Central memory CD4-positive, alpha-beta T cell (primary cell): Measurements from ENCODE around the gene BANP.
"Not testable (repeated sequence)": the region's sequence is repeated elsewhere in the genome, so short reads cannot be mapped to it uniquely, and the experiment has no call there.

ENCODE experiments used
- DNase-seq: peaks from one replicate; pipeline ENCODE4 v3.0.0; 2022

BANP gene

GRCh38 chr16:87927195-87927562, 24.1 kb upstream of the BANP start:
- DNase-seq: no peak

- DNase-seq: no peak
Observed at GRCh38 chr16:87929986-87930385, 21.2 kb upstream of the BANP start.

GRCh38 chr16:87930456-87930855, 20.8 kb upstream of the BANP start:
- DNase-seq: no peak

- no peak for DNase-seq
Observed at GRCh38 chr16:87931504-87931903, 19.7 kb upstream of the BANP start.

DNA sequence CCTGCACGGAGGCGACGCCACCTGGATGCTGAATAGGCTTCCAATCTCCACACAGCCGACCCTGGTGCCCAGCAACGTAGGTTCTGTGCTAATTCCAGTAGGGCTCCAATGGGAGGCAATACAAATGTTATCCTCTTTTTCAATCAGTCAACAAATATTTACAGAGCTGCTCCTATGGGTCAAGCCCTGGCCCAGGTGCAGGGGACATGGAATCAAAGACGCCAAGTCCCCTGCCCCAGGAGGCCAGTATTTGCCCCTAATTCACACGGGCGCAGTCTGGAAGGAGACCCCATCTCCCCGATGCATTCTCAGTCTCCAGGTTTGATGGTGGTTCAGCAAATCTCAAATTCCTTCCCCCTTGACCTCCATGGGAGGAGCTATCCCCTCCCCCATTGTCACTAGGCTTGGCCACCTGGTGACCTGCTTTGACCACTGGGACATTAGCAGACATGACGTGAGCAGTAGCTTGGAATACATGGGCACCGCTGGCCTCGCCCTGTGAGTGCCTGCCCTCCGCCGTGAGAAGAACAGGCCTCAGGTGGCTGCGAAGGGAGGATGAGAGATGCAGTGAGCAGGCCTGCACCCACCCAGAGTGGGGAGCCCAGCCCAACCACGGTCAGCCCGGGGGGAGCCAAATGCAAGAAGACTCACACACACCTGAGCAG, 18.6 kb upstream of the BANP start:
- not testable (repeated sequence) for DNase-seq

DNA sequence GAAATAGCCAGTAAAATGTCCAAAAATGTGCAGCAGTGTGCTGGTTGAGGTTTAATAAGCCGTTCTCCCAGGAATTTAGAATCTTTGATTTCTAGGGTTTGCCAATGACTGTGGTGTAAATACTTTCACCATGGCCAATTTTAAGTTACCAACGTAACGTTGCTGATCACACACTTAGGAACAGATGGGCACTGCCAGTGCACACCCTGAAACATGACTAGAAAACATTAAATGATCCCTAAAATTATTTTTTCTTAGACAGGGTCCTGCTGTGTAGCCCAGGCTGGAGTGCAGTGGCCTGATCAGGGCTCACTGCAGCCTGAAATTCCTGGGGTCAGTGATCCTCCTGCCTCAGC, 18.1 kb upstream of the BANP start:
- no peak for DNase-seq

DNA sequence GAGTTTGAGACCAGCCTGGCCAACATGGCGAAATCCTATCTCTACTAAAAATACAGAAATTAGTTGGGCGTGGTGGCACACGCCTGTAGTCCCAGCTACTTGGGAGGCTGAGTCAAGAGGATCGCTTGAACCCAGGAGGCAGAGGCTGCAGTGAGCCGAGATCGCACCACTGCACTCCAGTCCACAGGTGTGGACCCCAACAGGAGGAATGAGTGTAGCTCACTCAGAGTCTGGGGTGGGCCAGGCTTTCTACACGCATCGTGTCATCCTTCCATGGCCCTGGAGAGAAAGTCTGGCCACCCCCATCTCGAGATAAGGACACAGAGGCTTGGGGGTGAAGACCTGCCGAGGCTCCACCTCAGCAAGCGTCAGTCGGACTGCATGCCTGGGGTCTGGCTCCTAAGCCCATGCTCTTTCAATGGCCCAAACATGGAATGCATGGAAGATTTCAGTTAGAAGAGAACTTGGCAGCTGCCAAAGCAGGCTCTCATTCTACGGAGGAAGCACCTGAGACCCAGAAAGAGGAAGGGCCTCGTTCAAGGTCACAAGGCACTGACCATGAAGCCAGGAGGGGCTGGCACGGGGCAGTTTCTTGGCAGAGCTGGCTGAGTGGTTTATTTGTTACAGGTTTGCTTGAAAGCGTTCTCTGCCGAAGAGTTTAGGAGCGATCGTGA, 16.3 kb upstream of the BANP start:
- DNase-seq: not testable (repeated sequence)

DNA sequence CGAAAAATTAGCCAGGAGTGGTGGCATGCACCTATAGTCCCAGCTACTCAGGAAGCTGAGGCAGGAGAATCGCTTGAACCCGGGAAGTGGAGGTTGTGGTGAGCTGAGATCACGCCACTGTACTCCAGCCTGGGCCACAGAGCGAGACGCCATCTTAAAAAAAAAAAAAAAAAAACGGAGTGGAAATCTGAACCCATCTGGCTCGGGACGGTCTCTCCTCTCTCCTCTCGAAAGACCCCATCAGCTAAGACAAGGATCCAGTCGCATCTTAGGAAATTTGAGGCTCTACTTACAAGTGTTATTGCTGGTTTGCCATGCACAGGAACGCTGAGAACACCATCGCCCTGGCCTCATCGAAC, 15.2 kb upstream of the BANP start:
- not testable (repeated sequence) for DNase-seq

- no peak for DNase-seq
Observed at GRCh38 chr16:87936375-87937230, 14.6 kb upstream of the BANP start, which contains the start of gene CA5A. CA5A (minus strand) TSS chr16:87936529; CDS start chr16:87936450, 79 bp downstream.

GRCh38 chr16:87937231-87937542, 14.0 kb upstream of the BANP start:
- DNase-seq: not testable (repeated sequence)

DNA sequence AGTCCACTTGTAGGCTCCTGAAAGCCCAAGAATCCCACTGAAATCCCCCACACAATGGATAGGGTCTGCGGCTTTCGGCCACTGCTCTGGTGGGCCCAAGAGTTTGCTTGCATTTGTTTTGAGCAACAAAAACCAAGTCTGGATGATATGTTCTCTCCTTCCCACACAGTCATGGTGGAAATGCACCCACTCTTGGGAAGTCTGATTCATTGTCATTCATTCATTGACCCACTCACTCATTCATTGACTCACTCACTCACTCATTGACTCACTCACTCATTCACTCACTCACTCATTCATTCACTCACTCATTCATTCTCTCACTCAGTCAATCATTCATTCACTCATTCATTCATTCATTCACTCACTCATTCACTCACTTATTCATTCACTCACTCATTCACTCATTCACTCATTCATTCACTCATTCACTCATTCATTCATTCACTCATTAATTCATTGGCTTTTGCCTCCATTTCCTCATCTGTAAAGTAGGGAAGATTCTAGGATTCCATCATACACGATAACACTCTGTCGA, 12.8 kb upstream of the BANP start:
- no peak for DNase-seq

DNA sequence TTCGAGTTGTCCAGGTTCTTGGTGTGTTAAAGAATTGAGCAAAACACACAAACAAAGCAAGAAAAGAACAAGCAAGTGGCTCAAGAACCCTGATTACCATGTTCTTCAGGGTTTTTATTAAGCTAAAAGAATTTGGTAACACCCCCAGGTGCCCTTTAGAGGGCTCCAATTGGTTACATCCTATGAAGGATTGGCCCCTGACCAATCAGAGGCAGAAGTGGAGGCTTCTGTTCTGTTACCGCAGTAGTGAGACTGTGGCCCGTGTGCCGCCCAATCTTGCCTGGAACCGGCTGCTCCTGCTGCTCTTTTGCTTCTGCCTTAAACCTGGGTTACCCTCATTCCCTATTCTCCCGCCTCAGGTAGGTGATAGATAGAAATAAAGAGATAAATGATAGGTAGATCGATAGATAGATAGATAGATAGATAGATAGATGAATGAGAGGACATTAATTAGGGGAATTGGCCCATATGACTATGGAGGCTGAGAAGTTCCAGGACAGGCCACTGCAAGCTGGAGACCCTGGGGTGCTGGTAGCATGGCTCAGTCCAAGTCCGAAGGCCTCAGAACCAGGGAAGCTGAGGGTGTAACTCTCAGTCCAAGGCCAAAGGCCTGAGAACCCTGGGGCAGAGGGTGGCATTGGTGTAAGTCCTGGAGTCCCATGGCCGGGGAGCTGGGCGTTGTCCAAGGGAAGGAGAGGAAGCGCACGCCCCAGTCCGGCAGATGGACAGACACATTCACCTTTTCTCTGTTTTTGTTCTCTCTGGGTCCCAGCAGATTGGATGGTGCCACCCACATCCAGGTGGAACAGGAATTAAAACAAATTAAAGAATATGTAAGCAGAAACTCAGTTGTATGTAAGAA, 11.4 kb upstream of the BANP start:
- DNase-seq: no peak

DNA sequence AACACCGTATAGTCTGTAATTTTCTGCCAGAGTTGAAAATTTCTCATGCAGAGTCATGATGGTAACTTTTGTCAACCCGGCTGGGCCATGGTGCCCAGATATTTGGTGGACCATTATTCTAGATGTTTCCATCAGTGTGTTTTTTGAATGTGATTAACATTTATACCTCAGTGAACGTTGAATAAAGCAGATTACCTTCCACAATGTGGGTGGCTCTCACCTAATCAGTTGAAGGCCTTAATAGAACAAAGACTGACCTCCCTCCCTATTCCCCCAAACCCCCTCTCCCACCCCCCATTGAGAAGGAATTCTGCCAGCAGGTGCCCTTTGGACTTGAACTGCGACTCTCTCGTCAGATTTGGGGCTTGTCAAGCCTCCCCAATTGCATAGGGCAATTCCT, 8.6 kb upstream of the BANP start:
- no peak for DNase-seq

DNA sequence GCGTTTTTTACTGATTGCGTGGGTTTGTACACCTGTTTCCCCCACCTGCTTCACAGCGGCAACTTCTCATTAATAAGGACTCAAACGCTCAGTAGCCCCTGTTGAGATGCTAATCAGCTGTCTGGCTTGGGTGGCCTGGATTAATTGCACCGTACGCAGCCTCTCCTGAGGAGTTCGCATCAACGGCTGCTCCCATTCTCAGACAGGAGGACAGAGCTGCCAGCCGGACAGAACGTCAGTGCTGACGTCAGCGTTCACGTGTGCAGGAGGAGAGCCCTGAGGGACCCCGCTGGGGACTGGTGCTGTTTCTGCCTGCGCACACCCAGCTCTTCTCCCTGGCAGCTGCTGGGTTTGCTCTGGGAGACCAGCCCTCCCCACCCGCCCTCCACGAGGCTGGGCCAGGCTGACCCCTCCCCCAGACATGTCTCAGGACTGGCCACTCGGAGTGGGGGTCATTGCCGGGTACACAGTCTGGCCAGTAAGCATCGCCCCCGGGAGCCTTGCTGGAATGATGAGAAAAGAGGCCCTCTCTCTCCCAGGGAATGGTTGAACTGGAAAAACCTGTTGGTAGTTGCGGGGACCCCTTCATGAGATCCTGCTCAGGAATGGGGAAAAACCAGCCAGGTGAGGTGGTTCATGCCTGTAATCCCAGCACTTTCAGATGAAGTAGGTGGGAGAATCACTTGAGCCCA, 5.7 kb upstream of the BANP start:
- no peak for DNase-seq

GRCh38 chr16:87946596-87947347, 4.5 kb upstream of the BANP start:
- no peak for DNase-seq

DNA sequence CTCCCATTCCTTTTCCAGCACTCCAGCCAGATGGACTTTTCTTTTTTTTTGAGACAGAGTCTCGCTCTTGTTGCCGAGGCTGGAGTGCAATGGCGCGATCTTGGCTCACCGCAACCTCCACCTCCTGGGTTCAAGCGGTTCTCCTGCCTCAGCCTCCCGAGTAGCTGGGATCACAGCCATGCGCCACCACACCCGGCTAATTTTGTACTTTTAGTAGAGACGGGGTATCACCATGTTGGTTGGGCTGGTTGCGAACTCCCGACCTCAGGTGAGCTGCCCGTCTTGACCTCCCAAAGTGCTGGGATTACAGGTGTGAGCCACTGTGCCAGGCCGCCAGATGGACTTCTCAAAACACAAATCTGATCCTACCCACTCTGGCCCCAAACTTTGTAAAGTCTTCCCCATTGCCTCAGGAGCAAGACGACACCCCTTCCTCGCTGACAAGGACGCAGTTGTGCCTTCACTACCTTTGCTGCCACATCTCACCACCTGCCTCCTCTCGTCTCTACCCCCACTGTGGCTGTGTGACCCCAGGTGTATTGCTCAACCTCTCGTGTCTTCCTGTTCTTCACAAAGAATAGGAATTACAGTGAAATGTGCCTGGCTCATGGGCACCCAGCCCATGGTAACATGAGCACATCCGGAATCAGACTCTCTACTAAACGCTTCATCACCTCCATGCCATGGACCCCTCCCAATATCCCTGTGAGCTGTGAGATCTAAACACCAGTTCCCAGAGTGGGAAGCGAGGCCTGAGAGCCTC, 3.7 kb upstream of the BANP start:
- no peak for DNase-seq

DNA sequence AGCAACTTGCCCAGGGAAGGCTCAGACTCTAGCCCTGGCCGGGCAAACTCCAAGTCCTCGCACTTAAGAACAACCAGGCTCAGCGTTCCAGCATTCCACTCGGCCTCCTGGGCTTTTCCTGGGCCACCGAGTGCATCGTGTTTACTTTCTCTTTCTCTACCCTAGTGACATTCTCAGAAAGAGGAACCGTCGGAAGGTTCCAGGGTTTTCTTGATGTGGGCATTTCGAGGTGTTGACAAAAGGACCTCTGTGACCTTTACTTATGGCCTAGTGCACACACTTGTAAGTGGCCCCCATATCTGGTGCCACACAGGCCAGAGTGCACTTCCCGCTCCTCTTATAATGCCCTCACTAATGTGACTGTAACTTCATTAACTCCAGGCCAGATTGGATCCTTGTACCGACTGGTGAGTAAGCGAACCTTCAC, 3.1 kb upstream of the BANP start:
- no peak for DNase-seq

GRCh38 chr16:87948735-87949070, 2.5 kb upstream of the BANP start:
- DNase-seq: no peak

GRCh38 chr16:87949071-87949744, 2.0 kb upstream of the BANP start:
- DNase-seq: no peak
